Neutrophil (primary cell): ENCODE results near the gene KRT6A.

Source experiments
- H3K27ac ChIP-seq: fragments of 200-600 bp; sonication (generic); 2 replicates; pipeline ENCODE4 v1.5.1; 2016; ENCODE audit warnings: mild to moderate bottlenecking, moderate library complexity
- H3K27me3 ChIP-seq: fragments of 200-600 bp; sonication (generic); 2 replicates; pipeline ENCODE4 v1.6.0; 2016; ENCODE audit warnings: mild to moderate bottlenecking
- H3K36me3 ChIP-seq: fragments of 200-600 bp; sonication (generic); 2 replicates; pipeline ENCODE4 v1.5.1; 2017
- H3K4me1 ChIP-seq, 2 experiments: fragments of 200-600 bp in 1 of 2; sonication (generic) in 1 of 2; 1 replicate in 1 of 2; 2 replicates in 1 of 2; pipeline versions ENCODE4 v1.5.1 to v1.6.1; 2013 to 2016; ENCODE audit warnings: low read depth in 1 of 2, low read length in 1 of 2, mild to moderate bottlenecking in 1 of 2, moderate library complexity in 1 of 2; ENCODE audit not compliant: control insufficient read depth in 1 of 2, insufficient read depth in 1 of 2
- H3K4me3 ChIP-seq, 2 experiments: fragments of 200-600 bp in 1 of 2; sonication (generic) in 1 of 2; 1 replicate in 1 of 2; 2 replicates in 1 of 2; pipeline ENCODE4 v1.5.1; 2013 to 2016; ENCODE audit warnings: low read depth in 1 of 2, low read length in 1 of 2, mild to moderate bottlenecking in 1 of 2, moderate library complexity in 1 of 2
- H3K9me3 ChIP-seq: fragments of 200-600 bp; sonication (generic); 2 replicates; pipeline ENCODE4 v1.5.1; 2016
- CTCF ChIP-seq: fragments of 200-600 bp; sonication (generic); IDR thresholded peaks from 2 replicates; pipeline ENCODE4 v1.5.1; 2016; ENCODE audit warnings: antibody characterized with exemption

KRT6A gene

DNA sequence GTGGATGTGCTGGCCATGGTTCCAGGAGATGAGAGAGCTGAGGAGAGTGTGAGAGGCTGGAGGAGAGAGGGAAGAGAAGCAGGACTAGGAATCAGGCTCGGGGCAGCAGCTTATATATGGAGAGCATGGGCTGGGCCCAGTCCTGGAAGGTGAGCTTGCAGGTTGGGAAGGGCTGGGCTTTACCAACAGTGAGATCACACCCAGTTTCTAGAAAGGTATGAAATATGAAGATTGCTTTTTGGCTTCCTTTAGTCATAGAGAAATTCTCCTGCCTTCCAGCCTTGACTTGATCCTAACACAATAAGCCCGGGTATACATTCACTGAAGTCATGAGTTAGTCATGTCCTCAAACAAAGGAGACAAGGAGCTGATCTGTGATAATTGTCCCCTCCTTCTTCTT is at the start of gene KRT6A:
KRT6A (minus strand) TSS at position 86 of the 400 bp plus-strand sequence; CDS start at position 17, 69 bp downstream.
- Histone ChIP-seq H3K9me3 (no peaks in the 10 kb centered on the region), H3K4me1 (no peaks in the 10 kb centered on the region), H3K36me3 (no peaks in the 10 kb centered on the region), H3K27me3 (peaks cover 9% of the 10 kb centered on the region), H3K4me3 (no peak within 1 kb of the TSS), H3K27ac (no peak within 1 kb of the TSS)
- no peak for TF ChIP-seq CTCF

DNA sequence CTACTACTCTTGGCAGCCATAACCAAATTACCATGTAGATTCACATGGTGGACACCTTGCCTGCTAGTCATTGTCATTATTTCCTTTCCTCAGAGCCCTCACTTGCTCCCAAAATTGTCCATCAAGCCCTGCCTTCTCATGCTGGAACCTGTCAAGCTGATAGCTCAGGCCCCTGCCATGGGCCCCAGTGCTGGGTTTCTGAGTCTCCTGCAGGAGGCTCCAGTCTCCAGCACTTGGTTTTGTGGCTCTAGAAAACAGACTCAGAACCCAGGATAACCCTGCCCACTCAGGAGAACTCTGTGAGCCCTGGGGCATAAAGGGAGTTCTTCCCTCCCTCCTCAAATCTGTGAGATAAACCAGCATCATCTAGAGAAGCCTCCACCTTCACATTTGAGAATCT is 49.1 kb upstream of the KRT6A start:
- no peak for TF ChIP-seq CTCF
- no peaks in the 10 kb centered on the region for H3K9me3 ChIP-seq
- H3K4me3 ChIP-seq: no peak overlapping the region
- no peaks in the 10 kb centered on the region for H3K4me1 ChIP-seq
- H3K36me3 ChIP-seq: no peaks in the 10 kb centered on the region
- peaks cover under 1% of the 10 kb centered on the region for H3K27me3 ChIP-seq
- H3K27ac ChIP-seq: no peak overlapping the region

DNA sequence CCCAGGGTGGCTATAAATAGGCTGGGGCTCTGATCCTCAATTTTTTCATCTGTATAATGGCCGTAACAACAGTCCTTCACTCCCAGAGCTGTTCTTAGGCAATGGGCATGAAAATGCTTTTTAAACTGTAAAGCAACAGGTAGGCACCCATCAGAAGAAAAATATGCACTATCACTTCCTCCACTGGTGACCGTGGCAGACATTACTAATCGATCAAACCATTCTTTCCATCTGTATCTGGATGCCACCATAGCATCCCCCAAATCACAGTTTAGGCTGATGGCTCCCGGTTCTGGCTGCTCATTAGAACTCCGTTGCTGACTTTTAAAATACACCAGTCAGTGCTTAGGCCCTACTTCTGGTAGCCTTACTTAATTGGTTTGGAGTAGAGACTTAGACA is 48.7 kb upstream of the KRT6A start:
- H3K9me3 ChIP-seq: no peaks in the 10 kb centered on the region
- H3K4me3 ChIP-seq: no peak overlapping the region
- TF ChIP-seq CTCF: no peak
- peaks cover 3% of the 10 kb centered on the region for H3K27me3 ChIP-seq
- H3K4me1 ChIP-seq: no peaks in the 10 kb centered on the region
- H3K36me3 ChIP-seq: no peaks in the 10 kb centered on the region
- no peak overlapping the region for H3K27ac ChIP-seq

DNA sequence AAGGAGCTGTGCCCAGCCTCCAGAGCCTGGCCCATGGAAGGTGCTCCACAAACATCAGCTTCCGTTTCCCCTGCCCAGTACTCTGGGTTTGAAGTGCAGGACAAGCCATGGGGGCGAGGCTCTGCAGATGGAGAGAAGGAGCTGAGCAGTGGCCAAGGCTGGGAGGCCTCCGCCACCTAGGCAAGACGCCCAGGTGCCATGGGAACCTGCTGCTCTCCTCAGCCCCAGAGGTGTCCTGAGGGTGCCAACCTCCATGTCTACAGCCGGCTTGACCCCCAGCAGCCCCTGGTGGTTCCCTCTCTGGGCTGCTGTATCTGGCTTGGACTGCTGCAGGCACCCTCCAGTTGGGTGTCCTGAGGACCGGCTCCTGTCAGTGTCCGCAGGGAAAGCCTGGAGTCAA is 47.5 kb upstream of the KRT6A start:
- Histone ChIP-seq H3K36me3 (no peaks in the 10 kb centered on the region), H3K27me3 (peaks cover 3% of the 10 kb centered on the region), H3K4me3 (no peak overlapping the region), H3K9me3 (no peaks in the 10 kb centered on the region), H3K4me1 (no peaks in the 10 kb centered on the region), H3K27ac (no peak overlapping the region)
- TF ChIP-seq CTCF: no peak

DNA sequence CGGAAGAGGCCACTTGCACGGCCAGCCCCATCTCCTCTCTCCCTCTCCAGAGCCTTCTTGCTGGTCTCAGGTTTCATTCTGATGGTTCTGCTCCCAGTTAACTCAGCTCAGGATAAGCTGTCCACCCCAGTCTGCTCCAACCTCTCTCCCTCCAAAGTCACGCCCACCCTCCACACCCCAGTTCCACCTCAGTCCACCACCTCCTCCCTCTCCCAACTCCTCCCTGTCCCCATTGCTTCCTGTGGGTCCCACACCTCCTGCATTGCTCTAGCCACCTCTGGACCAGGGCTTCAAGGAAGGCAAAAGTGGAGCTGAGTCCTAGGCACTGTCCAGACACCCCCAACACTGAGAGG is 46.7 kb upstream of the KRT6A start:
- Histone ChIP-seq H3K27ac (no peak overlapping the region), H3K9me3 (no peaks in the 10 kb centered on the region), H3K27me3 (peaks cover 3% of the 10 kb centered on the region), H3K36me3 (no peaks in the 10 kb centered on the region), H3K4me3 (no peak overlapping the region), H3K4me1 (no peaks in the 10 kb centered on the region)
- TF ChIP-seq CTCF: no peak
